GM19467 (cell line): ENCODE results near the gene KDM8.

Experiments
- ATAC-seq: cut with Tn5 transposase; IDR thresholded peaks from one replicate; pipeline ENCODE4 v1.9.1; 2021; ENCODE audit warnings: mild to moderate bottlenecking, moderate library complexity; ENCODE audit not compliant: unreplicated experiment

Gene KDM8

GRCh38 chr16:27214084-27214961 lies 11.0 kb downstream of the KDM8 start:
- ATAC-seq, result no peak

- no peak for ATAC-seq
Measured at GRCh38 chr16:27215660-27216059, 12.3 kb downstream of the KDM8 start.

GRCh38 chr16:27216297-27216885 lies 13.1 kb downstream of the KDM8 start:
- ATAC-seq, result no peak

- no peak for ATAC-seq
Measured at GRCh38 chr16:27217256-27217655, 13.9 kb downstream of the KDM8 start.

GRCh38 chr16:27218756-27219155 lies 15.4 kb downstream of the KDM8 start:
- ATAC-seq, result no peak

- no peak for ATAC-seq
Measured at GRCh38 chr16:27219161-27219560, 15.8 kb downstream of the KDM8 start.

- ATAC-seq, result no peak
Measured at GRCh38 chr16:27220120-27220519, 16.8 kb downstream of the KDM8 start.

GRCh38 chr16:27220527-27220926 lies 17.2 kb downstream of the KDM8 start:
- ATAC-seq, result no peak

GRCh38 chr16:27220991-27221390 lies 17.7 kb downstream of the KDM8 start:
- ATAC-seq, result no peak

- no peak for ATAC-seq
Measured at GRCh38 chr16:27221576-27222248, 18.4 kb downstream of the KDM8 start.

GRCh38 chr16:27222249-27223225 lies 19.2 kb downstream of the KDM8 start:
- no peak for ATAC-seq

GRCh38 chr16:27223226-27223610 lies 19.9 kb downstream of the KDM8 start:
- no peak for ATAC-seq

GRCh38 chr16:27223701-27224100 lies 20.4 kb downstream of the KDM8 start:
- no peak for ATAC-seq

GRCh38 chr16:27224271-27224737 lies 21.0 kb downstream of the KDM8 start:
- ATAC-seq, result no peak

- no peak for ATAC-seq
Measured at GRCh38 chr16:27224741-27225300, 21.5 kb downstream of the KDM8 start.

GRCh38 chr16:27225536-27226360 lies 22.4 kb downstream of the KDM8 start:
- ATAC-seq, result no peak

- ATAC-seq, result no peak
Measured at GRCh38 chr16:27226476-27226875, 23.1 kb downstream of the KDM8 start.

GRCh38 chr16:27226976-27227705 lies 23.8 kb downstream of the KDM8 start:
- ATAC-seq, result no peak

GRCh38 chr16:27228045-27228444 lies 24.7 kb downstream of the KDM8 start:
- ATAC-seq, result no peak
